LNCAP (cell line): ENCODE data around the gene TEX19.

Experiments used
- TF ChIP-seq, protein P1 (sequence below): fragments of 450-650 bp; IDR thresholded peaks from 2 replicates; pipeline ENCODE4 v1.5.1; 2017; ENCODE audit warnings: mild to moderate bottlenecking

The TEX19 gene

DNA sequence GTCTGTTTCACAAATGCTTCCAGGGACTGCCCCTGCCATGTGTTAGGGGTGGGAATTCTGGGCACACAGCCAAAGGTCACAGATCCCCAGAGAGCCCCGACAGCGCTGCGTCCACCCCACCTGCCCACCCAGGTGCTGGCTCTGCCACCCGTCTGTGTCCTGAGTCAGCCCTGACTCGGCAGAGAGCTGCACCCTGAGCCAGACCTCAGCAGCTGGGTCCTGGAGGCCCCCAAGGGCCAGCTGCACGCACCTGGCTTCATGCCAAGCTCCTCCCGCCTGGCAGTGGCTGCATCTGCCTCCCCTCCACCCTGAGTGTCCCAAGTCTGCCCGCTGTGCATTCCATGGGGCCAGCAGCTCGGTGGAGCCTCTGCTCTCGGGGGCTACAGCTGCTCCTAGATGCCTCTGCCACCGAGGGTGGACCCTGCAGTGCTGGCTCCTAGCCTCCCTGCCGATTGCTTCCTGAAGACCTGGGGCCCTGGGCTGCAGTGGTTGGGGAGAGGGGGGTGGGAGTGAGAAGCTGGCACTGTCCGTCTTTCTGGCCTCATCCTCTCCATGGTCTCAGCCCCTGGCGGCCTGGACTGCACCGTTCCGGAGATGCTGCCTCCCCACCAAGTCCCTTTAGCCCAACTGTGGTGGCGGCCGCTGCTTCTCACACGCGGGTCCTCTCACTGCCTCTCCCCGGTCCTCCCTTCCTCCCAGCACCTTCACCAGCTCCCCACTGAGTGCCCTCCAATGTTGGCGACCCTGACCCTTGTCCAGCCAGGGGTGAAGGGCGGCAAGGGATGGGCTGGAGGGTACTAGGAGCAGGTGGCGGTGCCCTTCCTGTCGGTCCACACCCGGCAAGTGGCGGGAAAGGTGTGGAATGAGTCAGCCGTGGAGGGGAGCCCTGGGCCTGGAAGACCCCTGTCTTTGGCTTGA is 28.5 kb upstream of the TEX19 start:
- TF ChIP-seq, protein P1, sequence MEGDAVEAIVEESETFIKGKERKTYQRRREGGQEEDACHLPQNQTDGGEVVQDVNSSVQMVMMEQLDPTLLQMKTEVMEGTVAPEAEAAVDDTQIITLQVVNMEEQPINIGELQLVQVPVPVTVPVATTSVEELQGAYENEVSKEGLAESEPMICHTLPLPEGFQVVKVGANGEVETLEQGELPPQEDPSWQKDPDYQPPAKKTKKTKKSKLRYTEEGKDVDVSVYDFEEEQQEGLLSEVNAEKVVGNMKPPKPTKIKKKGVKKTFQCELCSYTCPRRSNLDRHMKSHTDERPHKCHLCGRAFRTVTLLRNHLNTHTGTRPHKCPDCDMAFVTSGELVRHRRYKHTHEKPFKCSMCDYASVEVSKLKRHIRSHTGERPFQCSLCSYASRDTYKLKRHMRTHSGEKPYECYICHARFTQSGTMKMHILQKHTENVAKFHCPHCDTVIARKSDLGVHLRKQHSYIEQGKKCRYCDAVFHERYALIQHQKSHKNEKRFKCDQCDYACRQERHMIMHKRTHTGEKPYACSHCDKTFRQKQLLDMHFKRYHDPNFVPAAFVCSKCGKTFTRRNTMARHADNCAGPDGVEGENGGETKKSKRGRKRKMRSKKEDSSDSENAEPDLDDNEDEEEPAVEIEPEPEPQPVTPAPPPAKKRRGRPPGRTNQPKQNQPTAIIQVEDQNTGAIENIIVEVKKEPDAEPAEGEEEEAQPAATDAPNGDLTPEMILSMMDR = no peak

DNA sequence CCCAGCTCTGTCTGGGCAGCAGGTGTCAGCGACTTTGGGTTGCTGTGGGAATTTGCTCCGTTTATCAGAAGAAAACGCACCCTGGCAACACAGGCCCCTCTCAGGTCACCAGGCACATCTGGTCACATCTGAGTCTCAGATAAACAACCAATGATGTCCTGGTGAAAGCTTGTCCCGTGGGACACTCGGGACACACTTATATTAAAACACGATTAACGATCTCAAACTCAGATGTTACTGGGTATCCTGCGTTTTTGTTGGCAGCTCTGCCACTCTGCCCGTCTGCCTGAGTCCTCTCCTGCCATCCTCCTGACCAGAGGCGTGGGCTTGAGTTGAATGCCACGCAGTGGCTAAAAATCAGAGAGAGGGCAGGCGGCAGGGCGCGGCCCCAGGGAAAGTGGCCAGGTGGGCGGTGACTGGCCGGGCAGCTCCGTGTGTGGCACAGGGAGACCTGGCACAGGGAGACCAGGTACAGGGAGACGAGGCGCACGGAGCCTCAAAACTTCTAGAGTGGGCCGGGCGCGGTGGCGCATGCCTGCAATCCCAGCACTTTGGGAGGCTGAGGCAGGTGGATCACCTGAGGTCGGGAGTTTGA is 27.6 kb upstream of the TEX19 start:
- TF ChIP-seq, protein P1 = no peak

DNA sequence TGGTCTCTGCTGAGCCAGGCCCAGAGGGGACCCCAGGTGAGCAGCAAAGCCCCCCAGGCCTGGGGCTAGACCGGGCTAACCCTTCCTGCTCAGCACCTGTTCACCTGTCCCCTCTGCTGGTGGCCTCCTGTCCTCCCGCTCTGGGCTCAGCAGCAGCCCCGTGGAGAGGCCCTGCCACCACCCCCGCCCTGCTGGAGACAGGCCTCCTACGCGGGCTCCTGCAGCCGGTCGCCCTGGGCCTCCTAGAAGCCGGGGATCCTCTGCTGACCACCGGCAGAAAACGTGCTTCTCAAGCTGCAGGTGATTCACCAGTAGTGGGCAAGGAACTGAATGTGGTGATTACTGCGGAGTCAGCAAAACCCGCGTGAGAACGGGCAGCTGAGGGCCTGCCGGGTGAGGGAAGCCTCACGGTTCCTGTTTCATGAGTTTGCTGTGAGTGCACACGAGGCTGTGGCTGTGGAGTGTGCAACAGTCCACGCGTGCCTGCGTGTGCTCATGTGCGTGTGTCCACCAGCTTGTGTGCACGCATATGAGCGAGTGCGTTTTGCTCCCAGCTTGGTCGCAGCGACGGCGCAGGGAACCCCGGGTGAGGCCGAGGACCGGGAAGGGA is 26.3 kb upstream of the TEX19 start:
- TF ChIP-seq, protein P1 = no peak

DNA sequence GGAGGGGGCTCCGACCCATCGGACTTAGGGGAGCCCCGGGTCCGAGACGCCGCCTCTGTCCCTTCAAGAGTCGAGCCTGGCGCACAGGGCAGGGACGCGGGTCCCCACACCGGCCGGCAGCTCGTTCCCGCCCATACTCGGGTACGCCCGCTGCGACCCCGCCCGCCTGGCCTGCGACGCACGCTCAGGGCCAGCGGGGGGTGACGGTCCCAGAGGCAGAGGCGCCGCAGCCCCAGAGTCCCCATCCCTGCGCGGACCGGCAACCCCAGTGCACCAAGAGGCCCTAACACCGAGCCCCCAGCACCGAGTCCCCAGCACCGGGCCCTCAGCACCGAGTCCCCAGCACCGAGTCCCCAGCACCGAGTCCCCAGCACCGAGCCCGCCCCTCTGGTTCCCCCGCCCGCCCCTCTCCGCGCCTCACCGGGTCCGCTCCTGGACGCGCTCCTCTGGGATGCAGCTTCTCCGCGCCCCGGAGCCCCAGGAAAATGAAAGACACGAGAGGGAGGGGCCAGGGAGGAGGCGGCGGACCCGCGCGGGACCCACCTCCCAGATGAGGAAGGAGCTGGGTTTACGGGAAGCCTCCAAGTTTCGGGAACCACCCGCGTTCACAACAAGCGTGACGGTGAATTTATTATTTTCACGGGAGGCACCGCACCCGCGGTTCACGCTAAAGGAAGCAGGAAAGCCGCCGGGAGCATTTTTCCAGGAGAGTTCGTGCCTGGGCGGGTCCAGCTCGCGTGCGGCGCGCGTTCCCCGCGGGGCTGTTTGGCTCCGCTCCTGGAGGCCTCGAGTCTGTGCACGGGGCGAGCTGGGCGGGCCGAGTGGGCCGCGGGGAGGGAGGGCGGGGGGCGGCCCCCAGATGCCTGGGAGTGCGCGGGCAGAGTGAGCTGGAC is 25.5 kb upstream of the TEX19 start, which contains the start of gene SECTM1:
Gene SECTM1, minus strand, starts transcription at position 488 of the 893 bp plus-strand sequence. CDS start 6,526 bp downstream, outside the sequence.
- TF ChIP-seq, protein P1 = no peak

DNA sequence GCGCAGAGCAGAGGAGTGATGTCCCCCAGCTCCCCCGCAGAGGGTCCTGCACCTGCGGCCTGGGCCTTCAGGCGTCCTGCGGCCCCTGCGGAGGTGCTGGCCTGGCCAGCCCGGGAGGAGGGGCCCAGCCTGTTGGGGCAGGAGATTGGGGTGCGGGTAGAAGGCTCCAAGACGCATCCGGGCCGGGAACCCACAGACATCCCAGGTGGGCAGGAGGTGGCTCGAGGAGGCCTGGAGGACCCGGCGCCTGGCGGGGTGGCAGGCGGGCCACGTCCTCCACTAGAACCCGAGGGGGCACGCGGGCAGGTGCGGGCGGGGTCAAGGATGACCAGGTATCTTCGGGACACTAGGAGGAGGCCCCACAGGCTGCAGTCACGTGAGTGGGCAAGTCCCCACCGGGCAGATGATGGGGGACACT is 24.8 kb upstream of the TEX19 start:
- TF ChIP-seq, protein P1 = no peak

DNA sequence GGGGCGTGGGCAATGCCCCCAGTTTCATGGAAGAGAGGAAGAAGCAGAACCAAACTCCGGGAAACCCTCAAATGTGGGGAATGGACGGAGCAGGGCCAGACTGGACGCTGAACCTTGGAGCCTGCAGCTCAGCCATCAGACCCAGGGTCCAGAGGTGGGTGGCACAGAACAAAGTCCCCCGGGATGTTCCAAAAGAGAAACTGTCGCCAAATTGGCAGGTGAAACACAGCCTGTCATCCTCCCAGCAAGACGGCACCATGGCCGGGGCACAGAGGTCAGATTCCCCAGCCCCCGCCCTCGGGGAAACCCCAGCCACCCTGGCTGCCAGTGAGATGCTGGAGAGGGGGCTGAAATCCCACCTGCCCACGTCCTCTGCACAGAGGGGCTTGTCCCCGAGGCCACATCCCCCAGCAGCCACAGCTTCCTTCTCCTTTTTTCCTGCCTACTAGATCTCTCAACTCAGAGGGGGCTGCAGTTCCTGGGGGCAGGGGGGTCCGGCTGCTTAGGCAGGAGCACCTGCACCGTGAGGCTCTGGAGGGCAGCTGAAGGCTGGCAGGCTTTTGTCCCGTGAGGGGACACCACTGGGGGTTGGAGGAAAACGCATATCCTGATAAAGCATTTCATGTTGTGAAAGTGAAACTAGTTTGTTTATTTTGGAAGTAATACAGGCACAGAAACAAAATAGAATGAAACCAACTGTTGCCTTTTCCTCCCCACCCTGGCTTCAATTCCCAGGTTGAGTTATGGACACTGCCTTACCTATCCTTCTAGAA is 24.2 kb upstream of the TEX19 start:
- TF ChIP-seq, protein P1 = no peak
